Keratinocyte (primary cell): Measurements from ENCODE around the gene CYP11A1. TPM values are rescaled to one million over a fixed set of nuclear protein-coding genes. Genes with fewer than 3 reads are reported as not detected.

Source experiments
- DNase-seq: peaks from one replicate; pipeline ENCODE4 v3.0.0-alpha.2; 2011; ENCODE audit warnings: low read depth, missing footprints, low spot score
- FAIRE-seq: peaks from 2 replicates; lab custom pipeline; 2011; peaks lifted over from hg19 to GRCh38; lab: Jason Lieb, UNC
- H2AFZ ChIP-seq: 2 replicates; pipeline ENCODE4 v1.6.0; 2012; ENCODE audit warnings: low read length, control low read depth, inconsistent platforms; ENCODE audit not compliant: control insufficient read depth
- H3K27ac ChIP-seq: 2 replicates; pipeline ENCODE4 v1.5.1; 2011; ENCODE audit warnings: low read length; ENCODE audit not compliant: control insufficient read depth, insufficient read depth
- H3K27me3 ChIP-seq: 3 replicates; pipeline ENCODE4 v1.6.0; 2011; ENCODE audit warnings: low read length; ENCODE audit not compliant: control insufficient read depth, insufficient read depth; ENCODE audit errors: extremely low read depth
- H3K36me3 ChIP-seq, 2 experiments: 2 replicates in 1 of 2; 3 replicates in 1 of 2; pipeline ENCODE4 v1.5.1; 2011; ENCODE audit warnings: low read length in 2 of 2, mild to moderate bottlenecking in 1 of 2; ENCODE audit not compliant: control insufficient read depth in 2 of 2, insufficient read depth in 2 of 2; ENCODE audit errors: extremely low read depth in 1 of 2
- H3K4me1 ChIP-seq: 3 replicates; pipeline ENCODE4 v1.5.1; 2011; ENCODE audit warnings: low read length; ENCODE audit not compliant: control insufficient read depth, insufficient read depth; ENCODE audit errors: extremely low read depth
- H3K4me2 ChIP-seq: 3 replicates; pipeline ENCODE4 v1.6.0; 2011; ENCODE audit warnings: low read depth, low read length; ENCODE audit not compliant: control insufficient read depth, insufficient read depth; ENCODE audit errors: extremely low read depth
- H3K4me3 ChIP-seq, 3 experiments: fragments of 200-600 bp in 1 of 3; sonication (generic) in 1 of 3; 2 replicates in 2 of 3; 3 replicates in 1 of 3; pipeline ENCODE4 v1.5.1; 2011 to 2016; ENCODE audit warnings: low read length in 3 of 3, mild to moderate bottlenecking in 3 of 3, control low read depth in 2 of 3, inconsistent platforms in 1 of 3, low read depth in 1 of 3, mixed read lengths in 1 of 3, mixed run types in 1 of 3, moderate library complexity in 1 of 3; ENCODE audit not compliant: control insufficient read depth in 2 of 3, insufficient read depth in 2 of 3; ENCODE audit errors: extremely low read depth in 1 of 3
- H3K79me2 ChIP-seq: 2 replicates; pipeline ENCODE4 v1.6.0; 2012; ENCODE audit warnings: low read length; ENCODE audit not compliant: control insufficient read depth, insufficient read depth
- H3K9ac ChIP-seq: 3 replicates; pipeline ENCODE4 v1.6.0; 2011; ENCODE audit warnings: low read length; ENCODE audit not compliant: control insufficient read depth, insufficient read depth; ENCODE audit errors: extremely low read depth
- H3K9me1 ChIP-seq: 3 replicates; pipeline ENCODE4 v1.6.0; 2011; ENCODE audit warnings: low read length; ENCODE audit not compliant: control insufficient read depth, insufficient read depth; ENCODE audit errors: extremely low read depth
- H3K9me3 ChIP-seq: 2 replicates; pipeline ENCODE4 v1.5.1; 2012; ENCODE audit warnings: low read depth, low read length; ENCODE audit not compliant: control insufficient read depth
- H4K20me1 ChIP-seq: 3 replicates; pipeline ENCODE4 v1.6.0; 2011; ENCODE audit warnings: low read length; ENCODE audit not compliant: control insufficient read depth, insufficient read depth; ENCODE audit errors: extremely low read depth
- CTCF ChIP-seq, 3 experiments: IDR thresholded peaks in 1 of 3; conservative IDR thresholded peaks in 1 of 3; optimal IDR thresholded peaks in 1 of 3; 2 replicates in 2 of 3; 3 replicates in 1 of 3; pipeline versions ENCODE3 to v1.5.1; 2011; ENCODE audit warnings: low read length in 3 of 3, mild to moderate bottlenecking in 3 of 3, moderate library complexity in 2 of 3, control low read depth in 1 of 3, inconsistent platforms in 1 of 3; ENCODE audit not compliant: insufficient read depth in 2 of 3; ENCODE audit errors: extremely low read depth in 1 of 3
- EZH2 ChIP-seq: IDR thresholded peaks from one replicate; pipeline ENCODE4 v1.6.1; 2012; ENCODE audit warnings: inconsistent platforms, mild to moderate bottlenecking, low read length, moderate library complexity
- dilution Hi-C: fragments of 300-500 bp; cut with MboI; formaldehyde crosslinking; loops from one replicate; pipeline ENCODE4 v1.7.0; 2020; ENCODE audit warnings: low sequenced_read_pairs; ENCODE audit not compliant: extremely low pct_ligation_motif_present
- polyA plus RNA-seq, 5 experiments: library from polyadenylated mRNA; depleted of rRNA in 3 of 5; stranded (reverse) in 3 of 5; stranded (forward) in 1 of 5; unstranded in 1 of 5; fragments of >200 nt; gene quantifications; 1 replicate in 1 of 5; 2 replicates in 3 of 5; 3 replicates in 1 of 5; pipeline versions ENCODE4 v1.2.1 to v1.2.3, GENCODE V29; 2011 to 2012; ENCODE audit warnings: missing spikeins in 2 of 5, low read depth in 1 of 5, low replicate concordance in 1 of 5

The CYP11A1 gene
- polyA plus RNA-seq, 1 donor (not counting 4 experiments of a cell fraction or from before 2014, with no cell fraction given), result not detected

GRCh38 chr15:74351670-74352069, 15.8 kb downstream of the CYP11A1 start:
- Histone ChIP-seq H3K4me3 (no peak overlapping the region), H3K27ac (no peak overlapping the region), H3K4me1 (no peaks in the 10 kb centered on the region), H3K9ac (no peak overlapping the region), H4K20me1 (no peaks in the 10 kb centered on the region), H3K79me2 (no peaks in the 10 kb centered on the region), H3K9me1 (no peaks in the 10 kb centered on the region), H3K27me3 (peaks cover 4% of the 10 kb centered on the region), H2AFZ (no peak overlapping the region), H3K36me3 (no peaks in the 10 kb centered on the region), H3K9me3 (no peaks in the 10 kb centered on the region), H3K4me2 (no peak overlapping the region)
- dilution Hi-C loops, result no loop called here
- no peak for DNase-seq
- no peak for TF ChIP-seq CTCF (optimal IDR thresholded peaks at IDR 0.05 in 1 of 3, IDR thresholded peaks at IDR 0.05 in 1 of 3, conservative IDR thresholded peaks at IDR 0.05 in 1 of 3; ENCODE audit: extremely low read depth in 1 of 3, insufficient read depth in 2 of 3, low read length in 3 of 3)
- no peak for FAIRE-seq

GRCh38 chr15:74350295-74351275, 16.9 kb downstream of the CYP11A1 start:
- no peak for DNase-seq
- FAIRE-seq, result no peak
- TF ChIP-seq EZH2, result no peak
- no peak for TF ChIP-seq CTCF (optimal IDR thresholded peaks at IDR 0.05 in 1 of 3, IDR thresholded peaks at IDR 0.05 in 1 of 3, conservative IDR thresholded peaks at IDR 0.05 in 1 of 3; ENCODE audit: extremely low read depth in 1 of 3, insufficient read depth in 2 of 3, low read length in 3 of 3)

More at GRCh38 chr15:74350295-74351275, 16.9 kb downstream of the CYP11A1 start:
- Histone ChIP-seq H3K36me3 (no peaks in the 10 kb centered on the region), H3K27me3 (peaks cover 4% of the 10 kb centered on the region), H3K9me1 (no peaks in the 10 kb centered on the region), H4K20me1 (no peaks in the 10 kb centered on the region), H3K4me3 (no peak overlapping the region), H2AFZ (no peak overlapping the region), H3K79me2 (no peaks in the 10 kb centered on the region), H3K9ac (no peak overlapping the region), H3K27ac (no peak overlapping the region), H3K9me3 (no peaks in the 10 kb centered on the region), H3K4me1 (no peaks in the 10 kb centered on the region), H3K4me2 (no peak overlapping the region)
- dilution Hi-C loops, result no loop called here
